HepG2 (cell line): ENCODE measurements around the gene LENG1. TPM values are rescaled to one million over a fixed set of nuclear protein-coding genes. Genes with fewer than 3 reads are reported as not detected.

Source experiments
- CCDC6 ChIP-seq: sonication (generic); formaldehyde crosslinking; IDR thresholded peaks from 2 replicates; pipeline ENCODE4 v1.8.1; 2022; ENCODE audit warnings: mild to moderate bottlenecking, missing genetic modification reagents, moderate library complexity
- FOSL2 ChIP-seq: sonication (generic); formaldehyde crosslinking; IDR thresholded peaks from 2 replicates; pipeline ENCODE4 v1.4.0; 2020; ENCODE audit warnings: missing genetic modification reagents
- HMG20A ChIP-seq: IDR thresholded peaks from 2 replicates; pipeline ENCODE4 v1.6.1; 2016; ENCODE audit warnings: borderline replicate concordance
- JARID2 ChIP-seq: sonication (generic); formaldehyde crosslinking; IDR thresholded peaks from 2 replicates; pipeline ENCODE4 v1.8.1; 2023; ENCODE audit warnings: missing genetic modification reagents, inconsistent platforms; ENCODE audit not compliant: insufficient replicate concordance
- KDM1A ChIP-seq: IDR thresholded peaks from 2 replicates; pipeline ENCODE4 v1.6.1; 2016; ENCODE audit warnings: missing compliant biosample characterization
- NR2F2 ChIP-seq: IDR thresholded peaks from 2 replicates; pipeline ENCODE4 v1.6.1; 2012; ENCODE audit warnings: low read depth, inconsistent platforms, borderline replicate concordance
- RBFOX2 ChIP-seq: fragments of 200-400 bp; formaldehyde crosslinking; IDR thresholded peaks from 2 replicates; pipeline ENCODE4 v1.6.1; 2017; ENCODE audit warnings: low read depth, mild to moderate bottlenecking, low read length
- ZBTB34 ChIP-seq: sonication (generic); formaldehyde crosslinking; IDR thresholded peaks from 2 replicates; pipeline ENCODE4 v1.8.0; 2022; ENCODE audit warnings: mild to moderate bottlenecking, missing genetic modification reagents
- ZBTB38 ChIP-seq: sonication (generic); formaldehyde crosslinking; IDR thresholded peaks from 2 replicates; pipeline ENCODE4 v1.5.1; 2020; ENCODE audit warnings: mild to moderate bottlenecking, missing genetic modification reagents
- ZNF512B ChIP-seq: sonication (generic); formaldehyde crosslinking; IDR thresholded peaks from 2 replicates; pipeline ENCODE4 v1.5.1; 2020; ENCODE audit warnings: missing genetic modification reagents, mild to moderate bottlenecking, borderline replicate concordance
- ZNF558 ChIP-seq: sonication (generic); formaldehyde crosslinking; IDR thresholded peaks from 2 replicates; pipeline ENCODE4 v1.9.0; 2022; ENCODE audit warnings: mild to moderate bottlenecking, missing genetic modification reagents, borderline replicate concordance
- ZNF562 ChIP-seq: sonication (generic); formaldehyde crosslinking; IDR thresholded peaks from 2 replicates; pipeline ENCODE4 v1.8.0; 2022; ENCODE audit warnings: missing genetic modification reagents, borderline replicate concordance
- ZNF678 ChIP-seq: sonication (generic); formaldehyde crosslinking; IDR thresholded peaks from 2 replicates; pipeline ENCODE4 v1.4.0; 2020; ENCODE audit warnings: mild to moderate bottlenecking, missing genetic modification reagents
- polyA plus RNA-seq, 8 experiments: library from polyadenylated mRNA; depleted of rRNA in 3 of 8; stranded (reverse) in 7 of 8; unstranded in 1 of 8; fragments of >200 nt; fragmentation: Illumina TruSeq in 4 of 8; extraction: Trizol in 4 of 8; gene quantifications; 2 replicates each; pipeline versions ENCODE4 v1.2.1 to v1.2.3, GENCODE V29; 2011 to 2016; ENCODE audit warnings: low read depth in 4 of 8, missing spikeins in 1 of 8, mixed read lengths in 1 of 8; ENCODE audit not compliant: insufficient read depth in 1 of 8
- total RNA-seq, 5 experiments: library from RNA; depleted of rRNA; stranded (reverse); fragments of >200 nt; fragmentation: Illumina TruSeq; extraction: Trizol; gene quantifications; 2 replicates each; pipeline ENCODE4 v1.2.3, GENCODE V29; 2016; ENCODE audit warnings: low read depth in 1 of 5
- TF ChIP-seq, protein P1 (sequence below): IDR thresholded peaks from 2 replicates; pipeline ENCODE4 v1.6.1; 2012; ENCODE audit warnings: low read length, improper control_type of control experiment
- TF ChIP-seq, protein P2 (sequence below): sonication (generic); formaldehyde crosslinking; conservative IDR thresholded peaks from 2 replicates; pipeline ENCODE4 v1.4.0; 2020; ENCODE audit warnings: missing genetic modification reagents

LENG1 gene
- total and polyA plus RNA-seq, 2 of the 13 experiments (the other 11 are each of a cell fraction or from before 2014, with no cell fraction given) = 1.8 to 3.8 TPM

DNA sequence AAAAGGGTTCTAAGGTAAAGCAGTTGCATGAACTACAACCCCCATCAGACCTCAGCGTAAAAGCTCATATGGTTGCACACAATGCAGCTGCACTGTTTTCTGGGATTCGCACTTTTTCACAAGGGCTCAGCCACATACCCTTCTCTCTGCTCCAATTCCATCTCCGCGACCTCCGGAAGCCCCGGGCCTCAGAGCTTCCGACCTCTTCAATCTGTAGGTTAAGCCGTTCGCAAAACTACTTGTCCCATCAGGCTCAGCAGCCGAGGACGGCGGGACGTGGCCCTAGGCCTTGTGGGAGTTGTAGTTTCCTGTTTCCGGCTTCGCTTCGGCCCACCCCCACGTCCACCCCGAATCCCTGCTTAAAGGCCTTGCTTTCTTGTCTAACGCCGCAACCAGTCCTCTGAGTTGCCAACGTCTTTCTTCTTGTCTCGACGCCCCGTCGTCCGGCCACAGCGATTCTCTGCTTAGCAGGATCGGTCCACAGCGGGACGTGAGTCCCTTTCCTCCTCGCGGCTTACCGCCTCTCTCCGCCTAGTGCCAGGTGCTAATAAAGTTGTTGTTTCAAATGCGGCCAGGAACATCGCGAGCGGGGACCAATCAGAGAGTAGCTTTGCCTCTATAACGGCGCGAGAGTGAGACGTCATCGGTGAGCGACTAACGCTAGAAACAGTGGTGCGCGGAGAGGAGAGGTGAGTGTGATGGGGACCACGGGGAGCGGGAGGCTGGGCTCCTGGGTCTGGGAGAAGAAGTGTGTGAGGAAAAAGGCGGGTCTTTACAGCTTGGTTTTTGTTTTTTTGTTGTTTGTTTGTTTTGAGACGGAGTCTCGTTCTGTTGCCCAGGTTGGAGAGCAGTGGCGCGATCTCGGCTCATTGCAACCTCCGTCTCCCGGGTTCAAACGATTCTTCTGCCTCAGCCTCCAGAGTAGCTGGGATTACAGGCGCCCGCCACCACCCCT, 44.1 kb downstream of the LENG1 start, which contains the start of the genes PRPF31 and TFPT (continued):
- TF ChIP-seq, protein P1, sequence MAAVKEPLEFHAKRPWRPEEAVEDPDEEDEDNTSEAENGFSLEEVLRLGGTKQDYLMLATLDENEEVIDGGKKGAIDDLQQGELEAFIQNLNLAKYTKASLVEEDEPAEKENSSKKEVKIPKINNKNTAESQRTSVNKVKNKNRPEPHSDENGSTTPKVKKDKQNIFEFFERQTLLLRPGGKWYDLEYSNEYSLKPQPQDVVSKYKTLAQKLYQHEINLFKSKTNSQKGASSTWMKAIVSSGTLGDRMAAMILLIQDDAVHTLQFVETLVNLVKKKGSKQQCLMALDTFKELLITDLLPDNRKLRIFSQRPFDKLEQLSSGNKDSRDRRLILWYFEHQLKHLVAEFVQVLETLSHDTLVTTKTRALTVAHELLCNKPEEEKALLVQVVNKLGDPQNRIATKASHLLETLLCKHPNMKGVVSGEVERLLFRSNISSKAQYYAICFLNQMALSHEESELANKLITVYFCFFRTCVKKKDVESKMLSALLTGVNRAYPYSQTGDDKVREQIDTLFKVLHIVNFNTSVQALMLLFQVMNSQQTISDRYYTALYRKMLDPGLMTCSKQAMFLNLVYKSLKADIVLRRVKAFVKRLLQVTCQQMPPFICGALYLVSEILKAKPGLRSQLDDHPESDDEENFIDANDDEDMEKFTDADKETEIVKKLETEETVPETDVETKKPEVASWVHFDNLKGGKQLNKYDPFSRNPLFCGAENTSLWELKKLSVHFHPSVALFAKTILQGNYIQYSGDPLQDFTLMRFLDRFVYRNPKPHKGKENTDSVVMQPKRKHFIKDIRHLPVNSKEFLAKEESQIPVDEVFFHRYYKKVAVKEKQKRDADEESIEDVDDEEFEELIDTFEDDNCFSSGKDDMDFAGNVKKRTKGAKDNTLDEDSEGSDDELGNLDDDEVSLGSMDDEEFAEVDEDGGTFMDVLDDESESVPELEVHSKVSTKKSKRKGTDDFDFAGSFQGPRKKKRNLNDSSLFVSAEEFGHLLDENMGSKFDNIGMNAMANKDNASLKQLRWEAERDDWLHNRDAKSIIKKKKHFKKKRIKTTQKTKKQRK = no peak
- peak; percentile 48; the same call in 1 of the 2 replicates for TF ChIP-seq FOSL2
- TF ChIP-seq ZNF678 (CRISPR knock-in tag) = 0 out of 2 replicates have a peak, but pooled peaks have one; percentile 56
- TF ChIP-seq NR2F2 = peak; percentile 47; the same call in 1 of the 2 replicates
- TF ChIP-seq, protein P2, sequence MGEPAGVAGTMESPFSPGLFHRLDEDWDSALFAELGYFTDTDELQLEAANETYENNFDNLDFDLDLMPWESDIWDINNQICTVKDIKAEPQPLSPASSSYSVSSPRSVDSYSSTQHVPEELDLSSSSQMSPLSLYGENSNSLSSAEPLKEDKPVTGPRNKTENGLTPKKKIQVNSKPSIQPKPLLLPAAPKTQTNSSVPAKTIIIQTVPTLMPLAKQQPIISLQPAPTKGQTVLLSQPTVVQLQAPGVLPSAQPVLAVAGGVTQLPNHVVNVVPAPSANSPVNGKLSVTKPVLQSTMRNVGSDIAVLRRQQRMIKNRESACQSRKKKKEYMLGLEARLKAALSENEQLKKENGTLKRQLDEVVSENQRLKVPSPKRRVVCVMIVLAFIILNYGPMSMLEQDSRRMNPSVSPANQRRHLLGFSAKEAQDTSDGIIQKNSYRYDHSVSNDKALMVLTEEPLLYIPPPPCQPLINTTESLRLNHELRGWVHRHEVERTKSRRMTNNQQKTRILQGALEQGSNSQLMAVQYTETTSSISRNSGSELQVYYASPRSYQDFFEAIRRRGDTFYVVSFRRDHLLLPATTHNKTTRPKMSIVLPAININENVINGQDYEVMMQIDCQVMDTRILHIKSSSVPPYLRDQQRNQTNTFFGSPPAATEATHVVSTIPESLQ (CRISPR knock-in tag) = no peak
- TF ChIP-seq KDM1A (CRISPR knock-in tag) = no peak
- TF ChIP-seq ZBTB38 (CRISPR knock-in tag) = peak; percentile 76; the same call in 1 of the 2 replicates
- 0 out of 2 replicates have a peak, but pooled peaks have one; percentile 48 for TF ChIP-seq ZNF558 (CRISPR knock-in tag)
- no peak for TF ChIP-seq HMG20A (CRISPR knock-in tag)
- peak; percentile 72; the same call in 1 of the 2 replicates for TF ChIP-seq ZBTB34 (CRISPR knock-in tag)
- peak; percentile 21; the same call in 1 of the 2 replicates for TF ChIP-seq RBFOX2
- no peak for TF ChIP-seq ZNF562 (CRISPR knock-in tag)
- TF ChIP-seq CCDC6 (CRISPR knock-in tag) = no peak
- TF ChIP-seq JARID2 (CRISPR knock-in tag) = peak; percentile 83
- no peak for TF ChIP-seq ZNF512B (CRISPR knock-in tag)
